ENCODE measurements around the gene CLDN14.

DNA sequence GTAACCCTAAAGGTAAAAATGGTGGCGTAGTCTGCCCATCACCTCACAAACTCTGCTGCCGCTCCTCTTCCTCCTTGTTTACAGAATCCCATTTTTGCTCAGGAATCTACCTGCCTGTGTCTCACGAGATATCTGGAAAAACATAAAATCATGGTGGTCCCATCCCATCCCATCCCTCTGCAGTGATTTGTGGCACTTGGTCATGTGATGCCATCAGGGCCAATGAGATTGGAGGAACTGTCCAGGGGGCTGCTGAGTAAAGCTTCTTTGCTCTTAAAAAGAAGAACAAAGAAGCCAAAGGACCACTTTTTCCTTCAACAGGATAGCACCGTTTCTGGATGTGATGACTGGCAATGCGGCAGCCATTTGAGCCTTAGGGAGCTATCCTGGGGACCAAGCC is 33.0 kb upstream of the CLDN14 start:
- TF ChIP-seq, protein P1, sequence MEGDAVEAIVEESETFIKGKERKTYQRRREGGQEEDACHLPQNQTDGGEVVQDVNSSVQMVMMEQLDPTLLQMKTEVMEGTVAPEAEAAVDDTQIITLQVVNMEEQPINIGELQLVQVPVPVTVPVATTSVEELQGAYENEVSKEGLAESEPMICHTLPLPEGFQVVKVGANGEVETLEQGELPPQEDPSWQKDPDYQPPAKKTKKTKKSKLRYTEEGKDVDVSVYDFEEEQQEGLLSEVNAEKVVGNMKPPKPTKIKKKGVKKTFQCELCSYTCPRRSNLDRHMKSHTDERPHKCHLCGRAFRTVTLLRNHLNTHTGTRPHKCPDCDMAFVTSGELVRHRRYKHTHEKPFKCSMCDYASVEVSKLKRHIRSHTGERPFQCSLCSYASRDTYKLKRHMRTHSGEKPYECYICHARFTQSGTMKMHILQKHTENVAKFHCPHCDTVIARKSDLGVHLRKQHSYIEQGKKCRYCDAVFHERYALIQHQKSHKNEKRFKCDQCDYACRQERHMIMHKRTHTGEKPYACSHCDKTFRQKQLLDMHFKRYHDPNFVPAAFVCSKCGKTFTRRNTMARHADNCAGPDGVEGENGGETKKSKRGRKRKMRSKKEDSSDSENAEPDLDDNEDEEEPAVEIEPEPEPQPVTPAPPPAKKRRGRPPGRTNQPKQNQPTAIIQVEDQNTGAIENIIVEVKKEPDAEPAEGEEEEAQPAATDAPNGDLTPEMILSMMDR (conservative IDR thresholded peaks at IDR 0.05; ENCODE audit: low read depth in 2 of 2) = no peak
- TF ChIP-seq REST (IDR thresholded peaks at IDR 0.05; ENCODE audit: unreplicated experiment) (no peak), POLR2AphosphoS5 (IDR thresholded peaks at IDR 0.05; ENCODE audit: low read depth) (no peak), EZH2phosphoT487 (IDR thresholded peaks at IDR 0.05; ENCODE audit: unreplicated experiment) (no peak), EZH2 (IDR thresholded peaks at IDR 0.05; ENCODE audit: low read depth, unreplicated experiment) (no peak), ZNF331 (CRISPR knock-in tag; IDR thresholded peaks at IDR 0.05; ENCODE audit: low read depth) (no peak), CREB1 (CRISPR knock-in tag; IDR thresholded peaks at IDR 0.05; ENCODE audit: low read depth) (no peak), STAT1 (IDR thresholded peaks at IDR 0.05; ENCODE audit: unreplicated experiment) (no peak), ZNF114 (CRISPR knock-in tag; IDR thresholded peaks at IDR 0.05) (no peak), JUNB (IDR thresholded peaks at IDR 0.05; ENCODE audit: unreplicated experiment) (no peak), NANOG (IDR thresholded peaks at IDR 0.05; ENCODE audit: borderline replicate concordance) (no peak)
- TF ChIP-seq, protein P2, sequence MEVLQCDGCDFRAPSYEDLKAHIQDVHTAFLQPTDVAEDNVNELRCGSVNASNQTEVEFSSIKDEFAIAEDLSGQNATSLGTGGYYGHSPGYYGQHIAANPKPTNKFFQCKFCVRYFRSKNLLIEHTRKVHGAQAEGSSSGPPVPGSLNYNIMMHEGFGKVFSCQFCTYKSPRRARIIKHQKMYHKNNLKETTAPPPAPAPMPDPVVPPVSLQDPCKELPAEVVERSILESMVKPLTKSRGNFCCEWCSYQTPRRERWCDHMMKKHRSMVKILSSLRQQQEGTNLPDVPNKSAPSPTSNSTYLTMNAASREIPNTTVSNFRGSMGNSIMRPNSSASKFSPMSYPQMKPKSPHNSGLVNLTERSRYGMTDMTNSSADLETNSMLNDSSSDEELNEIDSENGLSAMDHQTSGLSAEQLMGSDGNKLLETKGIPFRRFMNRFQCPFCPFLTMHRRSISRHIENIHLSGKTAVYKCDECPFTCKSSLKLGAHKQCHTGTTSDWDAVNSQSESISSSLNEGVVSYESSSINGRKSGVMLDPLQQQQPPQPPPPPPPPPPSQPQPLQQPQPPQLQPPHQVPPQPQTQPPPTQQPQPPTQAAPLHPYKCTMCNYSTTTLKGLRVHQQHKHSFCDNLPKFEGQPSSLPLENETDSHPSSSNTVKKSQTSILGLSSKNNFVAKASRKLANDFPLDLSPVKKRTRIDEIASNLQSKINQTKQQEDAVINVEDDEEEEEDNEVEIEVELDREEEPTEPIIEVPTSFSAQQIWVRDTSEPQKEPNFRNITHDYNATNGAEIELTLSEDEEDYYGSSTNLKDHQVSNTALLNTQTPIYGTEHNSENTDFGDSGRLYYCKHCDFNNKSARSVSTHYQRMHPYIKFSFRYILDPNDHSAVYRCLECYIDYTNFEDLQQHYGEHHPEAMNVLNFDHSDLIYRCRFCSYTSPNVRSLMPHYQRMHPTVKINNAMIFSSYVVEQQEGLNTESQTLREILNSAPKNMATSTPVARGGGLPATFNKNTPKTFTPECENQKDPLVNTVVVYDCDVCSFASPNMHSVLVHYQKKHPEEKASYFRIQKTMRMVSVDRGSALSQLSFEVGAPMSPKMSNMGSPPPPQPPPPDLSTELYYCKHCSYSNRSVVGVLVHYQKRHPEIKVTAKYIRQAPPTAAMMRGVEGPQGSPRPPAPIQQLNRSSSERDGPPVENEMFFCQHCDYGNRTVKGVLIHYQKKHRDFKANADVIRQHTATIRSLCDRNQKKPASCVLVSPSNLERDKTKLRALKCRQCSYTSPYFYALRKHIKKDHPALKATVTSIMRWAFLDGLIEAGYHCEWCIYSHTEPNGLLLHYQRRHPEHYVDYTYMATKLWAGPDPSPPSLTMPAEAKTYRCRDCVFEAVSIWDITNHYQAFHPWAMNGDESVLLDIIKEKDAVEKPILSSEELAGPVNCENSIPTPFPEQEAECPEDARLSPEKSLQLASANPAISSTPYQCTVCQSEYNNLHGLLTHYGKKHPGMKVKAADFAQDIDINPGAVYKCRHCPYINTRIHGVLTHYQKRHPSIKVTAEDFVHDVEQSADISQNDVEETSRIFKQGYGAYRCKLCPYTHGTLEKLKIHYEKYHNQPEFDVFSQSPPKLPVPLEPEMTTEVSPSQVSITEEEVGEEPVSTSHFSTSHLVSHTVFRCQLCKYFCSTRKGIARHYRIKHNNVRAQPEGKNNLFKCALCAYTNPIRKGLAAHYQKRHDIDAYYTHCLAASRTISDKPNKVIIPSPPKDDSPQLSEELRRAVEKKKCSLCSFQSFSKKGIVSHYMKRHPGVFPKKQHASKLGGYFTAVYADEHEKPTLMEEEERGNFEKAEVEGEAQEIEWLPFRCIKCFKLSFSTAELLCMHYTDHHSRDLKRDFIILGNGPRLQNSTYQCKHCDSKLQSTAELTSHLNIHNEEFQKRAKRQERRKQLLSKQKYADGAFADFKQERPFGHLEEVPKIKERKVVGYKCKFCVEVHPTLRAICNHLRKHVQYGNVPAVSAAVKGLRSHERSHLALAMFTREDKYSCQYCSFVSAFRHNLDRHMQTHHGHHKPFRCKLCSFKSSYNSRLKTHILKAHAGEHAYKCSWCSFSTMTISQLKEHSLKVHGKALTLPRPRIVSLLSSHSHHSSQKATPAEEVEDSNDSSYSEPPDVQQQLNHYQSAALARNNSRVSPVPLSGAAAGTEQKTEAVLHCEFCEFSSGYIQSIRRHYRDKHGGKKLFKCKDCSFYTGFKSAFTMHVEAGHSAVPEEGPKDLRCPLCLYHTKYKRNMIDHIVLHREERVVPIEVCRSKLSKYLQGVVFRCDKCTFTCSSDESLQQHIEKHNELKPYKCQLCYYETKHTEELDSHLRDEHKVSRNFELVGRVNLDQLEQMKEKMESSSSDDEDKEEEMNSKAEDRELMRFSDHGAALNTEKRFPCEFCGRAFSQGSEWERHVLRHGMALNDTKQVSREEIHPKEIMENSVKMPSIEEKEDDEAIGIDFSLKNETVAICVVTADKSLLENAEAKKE (CRISPR knock-in tag; IDR thresholded peaks at IDR 0.05) = no peak
